HPDE6-E6E7 (cell line): ENCODE results near the gene CSMD2.
"Not testable (repeated sequence)": the region's sequence is repeated elsewhere in the genome, so short reads cannot be mapped to it uniquely, and the experiment has no call there.

Experiments
- DNase-seq: peaks from one replicate; pipeline ENCODE4 v3.0.0; 2011; ENCODE audit warnings: missing footprints; ENCODE audit errors: extremely low spot score

CSMD2 gene

DNA sequence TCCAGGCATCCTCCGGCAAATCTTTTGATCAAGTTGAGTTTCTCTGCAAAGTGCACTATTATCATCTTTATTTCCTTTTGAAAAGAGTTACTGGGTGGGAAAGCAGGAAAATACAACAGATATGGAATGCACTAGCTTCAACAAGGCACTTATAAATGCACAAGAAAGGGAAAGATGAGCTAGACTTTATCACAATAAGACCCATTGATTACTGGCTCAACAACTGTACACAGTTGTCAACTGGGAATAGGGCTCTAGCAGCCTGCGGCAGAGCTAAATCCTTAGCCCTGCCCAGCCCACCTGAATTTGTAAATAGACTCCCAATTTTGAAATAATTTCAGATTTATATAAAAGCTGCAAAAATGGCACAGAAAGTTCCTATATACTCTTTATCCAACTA lies 111.4 kb downstream of the CSMD2 start:
- DNase-seq, result no peak

DNA sequence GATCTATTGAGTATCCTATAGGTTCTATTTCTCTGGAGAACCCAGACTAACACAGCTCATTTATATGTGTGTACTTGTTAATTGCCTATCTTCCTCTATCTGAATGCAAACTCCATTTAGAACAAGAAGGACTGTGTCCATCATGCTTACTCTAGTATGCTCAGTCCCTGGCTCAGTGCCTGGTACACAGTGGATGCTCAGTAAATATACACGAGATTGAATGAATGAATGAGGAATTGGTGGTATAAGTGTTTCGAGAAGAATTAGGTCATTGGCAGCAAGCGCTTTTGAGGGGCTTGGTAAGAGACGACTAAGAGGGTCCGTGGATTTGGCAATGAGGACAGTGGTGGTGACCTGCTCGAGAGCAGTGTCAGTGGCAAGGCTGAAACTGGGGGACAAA lies 112.5 kb downstream of the CSMD2 start:
- DNase-seq, result no peak

DNA sequence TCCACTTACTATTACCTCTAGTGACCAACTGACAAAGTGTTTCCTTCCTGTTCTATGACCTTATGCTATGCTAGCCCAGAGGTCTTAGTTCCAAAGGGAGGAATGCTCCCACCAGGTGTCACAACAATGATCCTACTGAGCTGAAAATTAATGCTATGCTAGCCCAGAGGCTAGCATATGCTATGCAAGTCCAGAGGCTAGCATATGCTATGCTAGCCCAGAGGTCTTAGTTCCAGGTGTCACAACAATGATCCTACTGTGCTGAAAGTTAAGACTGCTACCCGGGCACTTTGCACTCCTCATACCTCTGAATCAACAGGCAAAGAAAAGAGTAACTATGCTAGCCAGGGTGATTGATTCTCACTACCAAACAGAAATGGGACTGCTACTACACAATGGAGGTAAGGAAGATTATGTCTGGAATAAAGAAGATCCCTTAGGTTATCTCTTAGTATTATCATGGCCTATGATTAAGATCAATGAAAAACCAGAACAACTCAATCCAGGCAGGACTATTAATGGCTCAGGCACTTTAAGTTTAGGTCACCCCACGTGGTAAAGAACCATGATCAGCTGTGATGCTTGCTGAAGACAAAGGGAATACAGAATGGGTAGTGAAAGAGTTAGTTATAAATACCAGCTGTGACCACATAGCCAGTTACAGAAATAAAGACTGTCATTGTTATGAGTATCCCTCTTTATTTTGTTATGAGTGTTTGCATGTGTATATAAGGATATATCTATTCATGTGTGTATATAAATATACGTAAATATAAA lies 114.1 kb downstream of the CSMD2 start:
- DNase-seq, result no peak

DNA sequence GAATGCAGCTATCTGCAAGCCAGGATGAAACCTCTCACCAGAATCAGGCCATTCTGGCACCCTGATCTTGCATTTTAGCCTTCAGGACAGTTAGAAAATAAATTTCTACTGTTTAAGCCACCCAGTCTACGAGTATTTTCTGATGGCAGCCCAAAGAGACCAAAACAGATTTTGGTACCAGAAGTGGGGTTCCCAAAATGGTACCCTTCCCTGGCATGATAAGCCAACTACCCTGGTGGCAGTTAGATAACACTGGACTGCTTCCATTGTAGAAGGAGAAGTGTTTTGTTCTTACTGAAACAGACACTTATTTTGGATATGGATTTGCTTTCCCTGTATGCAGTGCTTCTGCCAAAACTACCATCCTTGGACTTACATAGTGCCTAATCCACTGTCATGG lies 115.0 kb downstream of the CSMD2 start:
- no peak for DNase-seq

DNA sequence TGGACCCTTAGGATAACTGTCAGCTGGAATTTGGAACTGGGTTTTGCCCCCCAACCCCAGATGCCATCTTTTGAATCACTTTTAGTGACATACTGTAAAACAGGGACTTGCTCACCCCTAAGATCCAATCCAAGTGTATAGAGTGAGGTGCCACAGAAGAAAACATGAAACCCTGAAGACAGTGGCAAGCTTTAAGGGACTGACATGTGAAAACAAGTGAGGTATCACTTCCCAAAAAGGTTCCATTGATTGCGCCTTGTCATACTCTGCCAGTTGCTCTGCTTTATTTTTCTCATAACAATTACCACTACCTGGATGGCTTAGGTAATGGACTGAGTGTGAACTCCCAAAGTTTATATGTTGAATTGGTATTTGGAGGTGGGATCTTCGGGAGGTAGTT lies 115.6 kb downstream of the CSMD2 start:
- no peak for DNase-seq

DNA sequence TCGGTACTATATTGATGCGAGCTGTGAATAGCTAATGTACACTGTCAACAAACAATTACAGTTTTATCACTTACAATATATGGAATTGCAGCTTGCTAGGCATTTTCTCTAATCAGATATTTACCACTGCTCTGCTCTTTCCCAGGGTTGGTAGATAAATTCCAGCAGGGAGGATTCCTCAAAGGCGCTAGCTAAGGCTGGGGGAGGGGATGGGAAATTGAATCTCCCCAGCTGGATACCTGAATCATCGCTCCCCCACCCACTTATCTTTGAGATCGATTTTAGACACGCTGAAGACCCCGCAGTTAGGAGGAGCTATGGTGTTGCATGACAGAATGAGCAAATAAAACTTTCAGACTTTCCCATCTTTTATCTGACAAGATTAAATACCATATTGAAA lies 127.2 kb downstream of the CSMD2 start:
- DNase-seq, result no peak

DNA sequence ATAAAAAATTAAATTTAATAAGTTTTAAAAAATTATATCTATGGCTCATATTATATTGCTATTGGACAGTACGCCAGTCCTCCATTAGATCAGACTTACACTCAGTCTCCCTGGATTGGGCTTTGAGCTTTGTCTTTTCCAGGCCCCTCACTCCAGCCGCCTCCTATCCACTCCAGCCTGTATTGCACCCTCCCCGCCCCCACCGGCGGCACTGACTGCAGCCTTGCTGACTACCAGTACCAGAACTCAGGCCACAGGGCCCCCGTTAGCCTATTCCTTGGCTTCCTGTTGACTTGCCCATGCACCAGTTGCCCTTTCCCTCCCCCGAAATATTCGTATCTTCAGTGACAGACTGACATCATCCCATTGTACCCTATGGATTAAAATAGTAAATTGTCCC lies 127.9 kb downstream of the CSMD2 start:
- no peak for DNase-seq

DNA sequence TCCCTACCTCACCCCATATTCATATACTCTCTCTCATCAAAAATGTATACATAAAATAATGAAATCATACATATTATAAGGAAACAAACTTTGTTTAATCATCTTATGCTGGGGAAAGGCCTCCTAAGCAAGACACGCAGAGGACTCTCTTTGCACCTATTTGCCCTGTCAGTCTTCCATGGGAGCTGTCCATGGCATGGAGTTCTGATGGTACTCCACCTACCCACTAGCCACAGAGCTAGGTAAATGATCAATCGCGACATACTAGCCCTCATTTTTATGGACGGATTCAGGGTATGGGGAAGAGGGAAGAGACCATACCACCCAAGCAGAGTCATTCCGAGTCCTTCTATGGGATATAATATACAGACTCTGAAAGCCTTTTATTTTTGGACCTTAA lies 131.0 kb downstream of the CSMD2 start:
- no peak for DNase-seq

DNA sequence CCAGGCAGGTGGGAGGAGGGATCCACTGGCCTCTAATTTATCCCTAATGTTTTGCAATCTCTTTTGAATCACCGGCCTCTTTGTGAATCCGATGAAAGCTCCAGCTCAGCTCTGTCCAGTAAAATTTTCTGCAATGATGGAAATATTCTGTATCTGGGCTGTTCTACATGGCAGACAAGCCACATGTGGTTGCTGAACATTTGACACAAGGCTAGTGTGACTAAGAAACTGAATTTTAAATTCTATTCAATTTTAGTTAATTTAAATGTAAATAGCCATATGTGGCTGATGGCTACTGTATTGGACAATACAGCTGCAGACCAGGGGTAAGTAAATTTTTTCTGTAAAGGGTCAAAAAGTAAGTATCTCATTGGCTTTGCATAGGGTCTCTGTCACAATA lies 135.1 kb downstream of the CSMD2 start:
- no peak for DNase-seq

DNA sequence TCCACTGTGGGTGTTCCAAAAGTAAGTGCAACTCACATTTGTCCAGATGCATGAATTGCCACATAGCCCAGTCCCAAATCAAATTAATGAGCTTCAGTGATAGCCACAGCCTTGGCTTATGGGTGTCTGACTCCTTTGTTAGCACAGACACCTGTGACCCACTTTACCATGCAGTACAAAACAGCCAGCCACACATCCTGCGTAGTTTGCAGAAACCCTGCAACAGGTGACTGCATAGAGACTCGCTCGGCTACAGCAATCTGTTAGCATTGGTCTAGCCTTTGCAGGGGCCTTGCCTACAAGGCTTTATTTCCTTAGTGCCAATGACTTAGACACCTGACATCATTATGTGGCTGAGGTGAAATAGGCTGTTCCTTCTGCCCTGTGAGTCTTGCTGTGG lies 135.5 kb downstream of the CSMD2 start:
- no peak for DNase-seq

DNA sequence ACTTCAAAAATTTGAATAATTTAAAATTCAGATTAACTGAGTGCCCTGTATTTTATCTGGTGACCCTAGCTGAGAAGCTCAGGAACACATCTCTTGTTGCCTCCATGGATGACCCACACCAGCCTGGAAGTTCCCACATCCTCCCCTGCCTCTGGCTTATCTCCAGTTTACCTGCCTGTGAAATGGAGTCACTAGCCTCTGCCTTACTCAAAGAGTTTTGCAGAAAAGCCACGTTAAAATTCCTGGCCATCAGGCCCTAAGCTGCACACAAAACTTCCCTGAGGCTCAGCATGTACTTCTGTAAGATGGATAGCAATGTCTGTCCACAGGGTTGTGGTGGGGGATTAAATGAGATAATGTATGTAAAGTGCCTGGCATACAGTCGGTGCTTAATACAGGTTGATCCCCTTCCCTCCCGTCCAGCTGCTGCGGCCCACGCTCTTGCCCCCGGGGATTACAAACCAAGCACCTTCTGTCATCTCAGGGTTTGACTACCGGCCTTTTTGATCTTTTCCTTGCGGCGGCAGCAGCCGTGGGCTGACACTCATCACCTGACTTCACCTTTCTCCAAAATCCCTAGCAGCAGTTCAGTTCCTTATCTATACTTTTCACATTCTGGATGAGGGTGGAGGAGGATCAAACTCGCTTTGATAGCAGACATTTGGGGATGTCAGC lies 136.5 kb downstream of the CSMD2 start:
- DNase-seq, result no peak

DNA sequence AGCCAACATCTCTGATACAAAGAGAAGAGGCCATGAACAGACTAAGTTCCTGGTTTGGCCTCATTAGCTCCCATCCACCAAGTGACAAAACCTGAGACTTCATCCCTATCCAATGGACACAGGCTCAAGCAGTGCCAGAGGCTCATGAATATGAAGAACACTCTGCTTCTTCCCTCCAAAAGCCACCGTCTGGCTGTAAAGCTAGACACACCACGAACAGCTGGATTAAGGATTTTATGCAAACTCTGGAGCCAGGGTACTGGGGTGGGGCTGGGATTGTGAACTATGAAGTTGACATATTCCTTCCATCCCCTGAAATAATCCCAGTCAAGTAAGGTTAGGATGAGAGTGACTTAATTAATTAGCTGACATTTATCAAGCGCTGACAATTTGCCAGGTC lies 139.4 kb downstream of the CSMD2 start:
- DNase-seq, result no peak

DNA sequence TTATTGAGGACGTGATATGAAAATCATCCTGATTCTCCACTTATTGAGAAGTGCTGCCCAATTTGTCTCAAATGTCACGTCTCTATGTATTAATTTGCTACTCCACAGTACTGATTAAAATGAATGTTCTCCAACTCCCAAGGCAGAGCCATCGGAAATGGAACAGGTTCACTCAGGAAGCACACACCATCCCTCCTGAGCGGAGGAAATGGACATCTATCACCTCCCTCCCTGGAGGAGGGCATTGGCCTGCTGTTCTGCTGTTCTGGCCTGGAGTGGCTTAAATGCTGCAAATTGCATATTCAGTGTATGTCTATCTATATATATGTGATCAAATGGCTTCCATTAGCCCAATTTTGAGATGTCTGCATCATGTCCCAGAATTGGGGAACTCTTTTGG lies 140.5 kb downstream of the CSMD2 start:
- no peak for DNase-seq

DNA sequence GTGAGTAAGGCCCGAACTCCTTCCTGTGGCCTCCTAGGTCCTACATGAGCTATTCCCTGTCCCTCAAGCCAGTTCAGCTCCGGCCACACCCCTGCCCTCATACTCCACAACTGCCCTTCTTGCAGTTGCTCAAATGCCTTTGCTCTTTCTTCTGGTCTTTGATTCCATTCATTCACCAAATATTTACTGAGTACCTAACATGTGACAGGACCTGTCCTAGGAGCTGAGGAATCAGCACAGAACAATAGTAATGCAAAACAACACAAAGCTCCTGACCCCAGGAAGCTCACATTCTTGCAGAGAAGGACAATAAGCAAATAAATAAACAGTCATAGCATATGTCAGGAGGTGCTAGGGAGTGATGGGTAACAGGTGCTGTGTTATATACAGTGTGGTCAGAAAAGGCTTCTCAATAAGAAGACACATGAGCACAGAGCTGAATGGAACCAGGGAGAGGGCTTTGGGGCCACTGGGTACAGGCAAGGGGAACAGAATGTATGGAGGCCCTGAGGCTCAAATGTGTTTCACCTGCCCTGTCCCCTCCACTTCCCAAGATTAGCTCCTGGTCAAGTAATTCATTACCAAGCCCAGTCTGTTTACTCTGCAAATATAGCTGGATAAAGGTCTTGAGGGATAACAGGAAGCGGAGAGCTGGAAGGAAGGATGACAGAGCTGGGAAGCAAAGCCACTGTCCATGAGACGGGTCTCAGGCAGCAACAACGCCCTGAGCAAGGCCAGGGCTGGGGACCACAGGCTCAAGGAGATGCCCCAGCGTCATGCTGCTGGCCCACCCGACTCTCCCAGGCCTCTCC lies 145.1 kb downstream of the CSMD2 start:
- no peak for DNase-seq

DNA sequence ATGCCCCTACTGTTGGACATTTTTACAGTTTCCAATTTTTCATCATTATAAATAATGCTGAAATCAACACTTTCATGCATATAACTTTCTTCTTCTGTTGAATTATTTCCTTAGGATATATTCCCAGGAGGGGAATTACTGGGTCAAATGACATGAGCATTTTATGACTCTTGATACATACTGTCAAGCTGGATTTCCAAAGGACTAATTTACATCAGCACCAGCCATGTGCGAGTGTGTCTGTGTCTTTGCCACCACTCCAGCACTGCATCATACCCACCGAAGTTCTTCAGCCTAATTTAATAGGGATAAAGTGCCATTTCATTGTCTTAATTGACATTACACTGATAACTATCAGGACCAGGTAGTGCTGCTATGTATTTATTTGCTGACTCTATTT lies 146.7 kb downstream of the CSMD2 start:
- no peak for DNase-seq

DNA sequence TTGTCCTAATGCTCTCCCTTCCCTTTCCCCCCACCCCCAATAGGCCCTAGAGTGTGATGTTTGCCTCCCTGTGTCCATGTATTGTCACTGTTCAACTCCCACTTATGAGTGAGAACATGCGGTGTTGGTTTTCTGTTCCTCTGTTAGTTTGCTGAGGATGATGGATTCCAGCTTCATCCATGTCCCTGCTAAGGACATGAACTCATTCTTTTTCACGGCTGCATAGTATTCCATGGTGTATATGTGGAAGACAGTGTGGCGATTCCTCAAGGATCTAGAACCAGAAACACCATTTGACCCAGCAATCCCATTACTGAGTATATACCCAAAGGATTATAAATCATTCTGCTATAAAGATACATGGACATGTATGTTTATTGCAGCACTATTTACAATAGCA lies 148.7 kb downstream of the CSMD2 start:
- not testable (repeated sequence) for DNase-seq

DNA sequence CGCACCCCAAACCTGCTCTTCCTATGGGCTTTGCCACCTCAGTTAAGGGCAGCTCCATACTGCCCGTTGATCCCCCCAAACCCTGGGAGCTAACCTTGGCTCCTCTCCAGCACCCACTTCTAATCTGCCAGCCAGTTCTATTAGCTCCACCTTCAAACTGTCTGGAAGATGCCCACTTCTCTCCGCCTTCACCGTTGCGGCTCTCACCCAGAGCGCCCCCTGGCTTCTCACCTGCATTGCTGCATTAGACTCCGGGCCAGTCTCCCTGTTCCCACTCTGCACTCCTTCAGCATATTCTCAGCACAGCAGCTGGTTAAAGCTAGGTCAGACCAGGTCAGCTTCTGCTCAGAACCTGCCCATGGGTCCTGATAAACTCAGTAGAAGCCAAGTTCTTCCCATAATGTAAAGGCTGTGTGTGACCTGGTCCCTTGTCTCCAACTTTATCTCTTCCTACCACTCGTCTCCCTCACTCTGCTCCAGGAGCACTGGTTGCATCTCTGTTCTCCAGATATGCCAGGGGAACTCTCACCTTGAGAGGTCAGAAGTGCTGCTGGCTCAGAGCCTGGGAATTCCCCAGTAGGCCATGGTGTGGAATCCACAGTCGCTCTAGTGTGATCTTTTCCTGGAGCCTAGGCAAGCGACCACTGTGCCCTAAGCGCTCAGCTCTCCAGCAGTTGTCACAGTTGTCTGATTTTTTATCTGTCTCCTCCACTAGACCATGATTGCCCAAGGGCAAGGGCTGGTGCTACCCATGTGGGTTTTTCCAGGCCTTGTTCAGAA lies 150.9 kb downstream of the CSMD2 start:
- DNase-seq, result no peak

DNA sequence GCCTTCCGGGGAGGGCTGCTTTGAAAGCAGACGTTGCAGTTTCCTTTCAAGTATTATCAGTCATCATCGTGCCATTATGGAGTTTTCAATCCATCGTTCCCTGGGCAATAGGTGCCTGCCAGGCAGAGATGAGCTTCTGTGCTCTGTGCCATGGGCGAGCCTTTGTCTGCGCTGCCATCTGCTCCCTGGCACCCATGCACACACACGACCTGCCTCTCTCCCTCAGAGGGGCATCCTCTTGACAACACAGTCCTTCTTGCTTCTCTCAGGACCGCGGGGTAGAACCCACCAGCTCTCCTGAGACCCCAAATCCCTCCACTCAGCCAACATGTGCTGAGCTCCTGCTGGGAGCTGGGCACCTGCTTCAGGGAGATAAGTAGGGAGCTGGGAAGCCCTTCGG lies 151.9 kb downstream of the CSMD2 start:
- DNase-seq, result no peak

DNA sequence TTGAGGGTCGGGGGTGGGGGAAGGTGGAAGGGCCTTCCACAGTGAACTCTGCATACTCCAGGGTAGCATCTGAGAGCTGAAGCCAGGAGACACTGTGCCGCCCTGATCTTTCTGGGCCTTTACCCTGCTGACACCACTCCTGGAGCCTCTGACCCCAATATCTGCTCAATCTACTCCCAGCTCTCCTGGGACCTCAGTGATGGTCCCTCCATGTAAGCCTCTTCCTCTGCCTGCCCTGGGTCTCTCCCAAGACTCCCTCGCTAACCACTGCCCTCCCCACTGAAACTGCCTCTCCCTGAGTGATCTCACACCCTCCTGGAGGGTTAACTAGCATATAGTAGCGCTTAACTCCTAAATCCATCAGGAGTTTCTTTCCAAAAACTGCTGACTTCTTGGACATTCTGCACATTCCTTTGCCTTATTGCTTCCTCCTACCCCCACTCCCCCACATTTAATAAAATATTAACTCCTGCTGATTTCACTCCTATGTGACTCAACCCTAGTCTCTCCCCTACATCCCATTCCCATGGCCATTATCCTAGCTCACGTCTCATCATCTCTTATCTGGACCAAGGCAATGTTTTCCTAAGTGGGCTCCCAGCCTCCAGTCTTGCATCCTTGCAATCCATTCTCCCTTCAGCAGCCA lies 155.6 kb downstream of the CSMD2 start:
- no peak for DNase-seq

DNA sequence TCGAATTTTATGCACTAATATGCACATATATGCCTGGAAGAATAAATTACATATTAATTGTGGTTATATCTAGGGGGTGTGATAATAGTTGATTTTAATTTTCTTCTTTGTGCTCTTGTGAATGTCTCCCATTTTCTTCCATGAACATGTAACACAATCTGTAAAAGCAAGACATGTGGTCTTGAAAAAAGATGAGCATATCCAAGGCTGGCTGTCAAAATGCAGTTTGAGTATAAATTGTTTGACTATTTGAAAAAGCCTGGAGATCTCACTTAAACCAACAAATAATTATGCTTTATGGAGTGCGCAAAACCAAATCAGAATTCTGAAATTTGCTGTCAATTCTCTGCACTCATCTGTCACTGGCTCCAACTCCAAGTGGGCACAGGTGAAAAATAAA lies 157.3 kb downstream of the CSMD2 start:
- DNase-seq, result no peak

DNA sequence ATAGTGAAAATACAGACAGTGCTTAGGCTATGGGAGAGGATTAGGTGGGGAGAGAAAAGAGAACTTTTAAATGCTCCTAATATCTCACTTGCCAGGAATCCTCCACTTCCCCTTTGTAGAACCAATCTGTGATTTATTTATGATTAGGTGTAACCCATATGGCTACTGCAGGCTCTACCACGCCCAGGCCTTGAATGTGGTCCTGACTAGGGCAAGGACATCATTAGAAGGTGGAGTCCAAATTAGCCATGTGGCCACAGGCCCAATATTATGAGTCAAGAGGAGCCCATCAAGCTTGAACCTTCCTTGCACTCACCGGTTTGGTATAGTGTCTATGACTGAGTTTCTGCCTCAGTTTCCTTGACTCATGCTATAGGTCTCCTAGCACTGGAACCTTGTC lies 159.7 kb downstream of the CSMD2 start:
- DNase-seq, result no peak

DNA sequence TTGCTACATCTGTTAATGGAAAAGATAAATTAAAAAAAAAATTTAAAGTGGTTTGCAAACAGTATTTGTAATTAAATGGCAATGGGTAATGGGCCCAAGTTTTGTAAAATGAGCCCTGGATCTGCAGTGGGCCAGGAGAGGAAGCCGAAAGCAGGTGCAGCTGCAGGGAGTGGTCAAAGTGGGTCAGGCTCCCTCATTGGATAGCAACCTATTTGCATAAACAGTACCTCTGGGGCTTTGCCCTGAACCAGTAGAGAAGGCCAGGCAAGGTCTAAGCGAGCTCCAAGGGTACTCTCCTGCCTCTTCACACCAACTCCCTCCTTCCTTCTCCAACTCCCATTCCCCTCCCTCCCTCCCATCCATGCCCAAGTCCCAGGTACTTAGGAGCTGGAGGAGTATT lies 162.2 kb downstream of the CSMD2 start:
- DNase-seq, result no peak
